ENCODE results near the gene WNT9A.

The WNT9A gene

GRCh38 chr1:227899820-227900449 is 47.8 kb downstream of the WNT9A start:
- no peak overlapping the region for H3K27ac ChIP-seq
- no peak overlapping the region for H3K4me3 ChIP-seq
- DNase-seq (ENCODE audit: low read depth, low spot score), result no peak
- TF ChIP-seq EZH2 (IDR thresholded peaks at IDR 0.05), result no peak
- TF ChIP-seq FOXP2 (optimal IDR thresholded peaks at IDR 0.05; ENCODE audit: control extremely low read depth, extremely low read length, insufficient read depth), result no peak
- H3K36me3 ChIP-seq (ENCODE audit: insufficient read depth, low read length), result no peaks in the 10 kb centered on the region
- no peaks in the 10 kb centered on the region for H3K9me3 ChIP-seq (ENCODE audit: low read depth, low read length)
- H3K9ac ChIP-seq (ENCODE audit: insufficient read length), result no peak overlapping the region

- no peak overlapping the region for H3K27ac ChIP-seq
- no peak overlapping the region for H3K9ac ChIP-seq (ENCODE audit: insufficient read length)
- no peaks in the 10 kb centered on the region for H3K9me3 ChIP-seq (ENCODE audit: low read depth, low read length)
- H3K36me3 ChIP-seq (ENCODE audit: insufficient read depth, low read length), result no peaks in the 10 kb centered on the region
- no peak for TF ChIP-seq POLR2AphosphoS5 (IDR thresholded peaks at IDR 0.05; ENCODE audit: borderline replicate concordance, low read depth, low read length)
- H3K4me3 ChIP-seq, result no peak overlapping the region
- DNase-seq (ENCODE audit: low read depth, low spot score), result no peak
Observed at GRCh38 chr1:227899141-227899819, 48.5 kb downstream of the WNT9A start.

GRCh38 chr1:227898502-227899140 is 49.1 kb downstream of the WNT9A start:
- TF ChIP-seq POLR2AphosphoS5 (IDR thresholded peaks at IDR 0.05; ENCODE audit: borderline replicate concordance, low read depth, low read length) (no peak), FOXP2 (optimal IDR thresholded peaks at IDR 0.05; ENCODE audit: control extremely low read depth, extremely low read length, insufficient read depth) (no peak), EZH2 (IDR thresholded peaks at IDR 0.05) (no peak)
- Histone ChIP-seq H3K27ac (no peak overlapping the region), H3K9me3 (ENCODE audit: low read depth, low read length) (no peaks in the 10 kb centered on the region), H3K36me3 (ENCODE audit: insufficient read depth, low read length) (no peaks in the 10 kb centered on the region), H3K9ac (ENCODE audit: insufficient read length) (no peak overlapping the region), H3K4me3 (no peak overlapping the region)
- DNase-seq (ENCODE audit: low read depth, low spot score), result no peak

- Histone ChIP-seq H3K4me3 (no peak overlapping the region), H3K36me3 (ENCODE audit: insufficient read depth, low read length) (no peaks in the 10 kb centered on the region), H3K9ac (ENCODE audit: insufficient read length) (no peak overlapping the region), H3K27ac (no peak overlapping the region), H3K9me3 (ENCODE audit: low read depth, low read length) (no peaks in the 10 kb centered on the region)
- no peak for DNase-seq (ENCODE audit: low read depth, low spot score)
- TF ChIP-seq EZH2 (IDR thresholded peaks at IDR 0.05), result no peak
- no peak for TF ChIP-seq FOXP2 (optimal IDR thresholded peaks at IDR 0.05; ENCODE audit: control extremely low read depth, extremely low read length, insufficient read depth)
- TF ChIP-seq POLR2AphosphoS5 (IDR thresholded peaks at IDR 0.05; ENCODE audit: borderline replicate concordance, low read depth, low read length), result no peak
Observed at GRCh38 chr1:227897704-227898438, 49.9 kb downstream of the WNT9A start.

GRCh38 chr1:227896710-227897655 is 50.7 kb downstream of the WNT9A start:
- DNase-seq (ENCODE audit: low read depth, low spot score), result no peak
- H3K36me3 ChIP-seq (ENCODE audit: insufficient read depth, low read length), result no peaks in the 10 kb centered on the region
- H3K27ac ChIP-seq, result no peak overlapping the region
- no peak overlapping the region for H3K4me3 ChIP-seq
- H3K9ac ChIP-seq (ENCODE audit: insufficient read length), result no peak overlapping the region
- TF ChIP-seq EZH2 (IDR thresholded peaks at IDR 0.05) (no peak), POLR2AphosphoS5 (IDR thresholded peaks at IDR 0.05; ENCODE audit: borderline replicate concordance, low read depth, low read length) (no peak), FOXP2 (optimal IDR thresholded peaks at IDR 0.05; ENCODE audit: control extremely low read depth, extremely low read length, insufficient read depth) (no peak)
- no peaks in the 10 kb centered on the region for H3K9me3 ChIP-seq (ENCODE audit: low read depth, low read length)

- no peaks in the 10 kb centered on the region for H3K9me3 ChIP-seq (ENCODE audit: low read depth, low read length)
- no peak overlapping the region for H3K27ac ChIP-seq
- no peak overlapping the region for H3K9ac ChIP-seq (ENCODE audit: insufficient read length)
- H3K4me3 ChIP-seq, result no peak overlapping the region
- no peak for DNase-seq (ENCODE audit: low read depth, low spot score)
- H3K36me3 ChIP-seq (ENCODE audit: insufficient read depth, low read length), result no peaks in the 10 kb centered on the region
- TF ChIP-seq FOXP2 (optimal IDR thresholded peaks at IDR 0.05; ENCODE audit: control extremely low read depth, extremely low read length, insufficient read depth) (no peak), EZH2 (IDR thresholded peaks at IDR 0.05) (no peak), POLR2AphosphoS5 (IDR thresholded peaks at IDR 0.05; ENCODE audit: borderline replicate concordance, low read depth, low read length) (no peak)
Observed at GRCh38 chr1:227895828-227896685, 51.7 kb downstream of the WNT9A start.

GRCh38 chr1:227894831-227895451 is 52.8 kb downstream of the WNT9A start:
- no peak overlapping the region for H3K4me3 ChIP-seq
- DNase-seq (ENCODE audit: low read depth, low spot score), result no peak
- TF ChIP-seq EZH2 (IDR thresholded peaks at IDR 0.05), result no peak
- TF ChIP-seq FOXP2 (optimal IDR thresholded peaks at IDR 0.05; ENCODE audit: control extremely low read depth, extremely low read length, insufficient read depth), result no peak
- TF ChIP-seq POLR2AphosphoS5 (IDR thresholded peaks at IDR 0.05; ENCODE audit: borderline replicate concordance, low read depth, low read length), result no peak
- no peaks in the 10 kb centered on the region for H3K36me3 ChIP-seq (ENCODE audit: insufficient read depth, low read length)
- H3K27ac ChIP-seq, result no peak overlapping the region
- H3K9me3 ChIP-seq (ENCODE audit: low read depth, low read length), result no peaks in the 10 kb centered on the region
- no peak overlapping the region for H3K9ac ChIP-seq (ENCODE audit: insufficient read length)
